ENCODE data around the gene OR9Q1.

OR9Q1 gene

DNA sequence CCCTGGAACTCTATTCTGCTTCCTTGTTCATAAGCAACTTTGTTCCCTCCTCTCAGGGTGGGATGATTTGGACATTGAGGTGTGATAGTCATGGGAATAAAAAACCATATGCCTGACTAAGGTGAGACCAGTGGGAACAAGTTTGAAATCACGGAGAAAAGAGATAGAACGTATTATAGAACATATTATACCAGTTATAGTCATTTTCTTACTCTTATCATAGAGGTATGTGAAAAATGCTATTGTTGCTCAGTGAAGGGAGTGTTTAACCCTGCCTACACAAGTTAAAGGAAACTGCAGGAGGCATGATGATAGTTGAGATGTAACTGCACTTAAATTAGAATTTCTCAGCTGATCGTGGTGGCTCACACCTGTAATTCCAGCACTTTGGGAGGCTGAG, 22.6 kb downstream of the OR9Q1 start:
- H3K79me2 ChIP-seq (ENCODE audit: insufficient read depth, low read length) = no peaks in the 10 kb centered on the region
- no peaks in the 10 kb centered on the region for H3K9me2 ChIP-seq (replicated peaks; ENCODE audit: low read depth, low read length)
- H3K9me3 ChIP-seq (ENCODE audit: insufficient read depth, low read depth, low read length) = no peaks in the 10 kb centered on the region
- no peak overlapping the region for H2AFZ ChIP-seq (ENCODE audit: low read length)
- H3K27me3 ChIP-seq (ENCODE audit: insufficient read depth, low read length, poor library complexity, severe bottlenecking) = no peaks in the 10 kb centered on the region
- no peak overlapping the region for H3K9ac ChIP-seq (ENCODE audit: low read depth, low read length, poor library complexity, severe bottlenecking)
- H3K4me2 ChIP-seq (ENCODE audit: low read depth, low read length, poor library complexity, severe bottlenecking) = no peak overlapping the region
- H4K20me1 ChIP-seq (ENCODE audit: insufficient read depth, low read length, poor library complexity, severe bottlenecking) = no peaks in the 10 kb centered on the region
- TF ChIP-seq EZH2phosphoT487 (IDR thresholded peaks at IDR 0.05; ENCODE audit: borderline replicate concordance) = no peak
- TF ChIP-seq, protein P1, sequence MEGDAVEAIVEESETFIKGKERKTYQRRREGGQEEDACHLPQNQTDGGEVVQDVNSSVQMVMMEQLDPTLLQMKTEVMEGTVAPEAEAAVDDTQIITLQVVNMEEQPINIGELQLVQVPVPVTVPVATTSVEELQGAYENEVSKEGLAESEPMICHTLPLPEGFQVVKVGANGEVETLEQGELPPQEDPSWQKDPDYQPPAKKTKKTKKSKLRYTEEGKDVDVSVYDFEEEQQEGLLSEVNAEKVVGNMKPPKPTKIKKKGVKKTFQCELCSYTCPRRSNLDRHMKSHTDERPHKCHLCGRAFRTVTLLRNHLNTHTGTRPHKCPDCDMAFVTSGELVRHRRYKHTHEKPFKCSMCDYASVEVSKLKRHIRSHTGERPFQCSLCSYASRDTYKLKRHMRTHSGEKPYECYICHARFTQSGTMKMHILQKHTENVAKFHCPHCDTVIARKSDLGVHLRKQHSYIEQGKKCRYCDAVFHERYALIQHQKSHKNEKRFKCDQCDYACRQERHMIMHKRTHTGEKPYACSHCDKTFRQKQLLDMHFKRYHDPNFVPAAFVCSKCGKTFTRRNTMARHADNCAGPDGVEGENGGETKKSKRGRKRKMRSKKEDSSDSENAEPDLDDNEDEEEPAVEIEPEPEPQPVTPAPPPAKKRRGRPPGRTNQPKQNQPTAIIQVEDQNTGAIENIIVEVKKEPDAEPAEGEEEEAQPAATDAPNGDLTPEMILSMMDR (conservative IDR thresholded peaks at IDR 0.05; ENCODE audit: low read length) = no peak
- no peaks in the 10 kb centered on the region for H3K4me1 ChIP-seq (ENCODE audit: insufficient read depth, low read length, poor library complexity, severe bottlenecking)
- H3K4me3 ChIP-seq (ENCODE audit: low read length, poor library complexity, severe bottlenecking) = no peak overlapping the region
- H3F3A ChIP-seq (ENCODE audit: low read depth) = no peaks in the 10 kb centered on the region
- H3K36me3 ChIP-seq (ENCODE audit: insufficient read depth, low read length) = no peaks in the 10 kb centered on the region

DNA sequence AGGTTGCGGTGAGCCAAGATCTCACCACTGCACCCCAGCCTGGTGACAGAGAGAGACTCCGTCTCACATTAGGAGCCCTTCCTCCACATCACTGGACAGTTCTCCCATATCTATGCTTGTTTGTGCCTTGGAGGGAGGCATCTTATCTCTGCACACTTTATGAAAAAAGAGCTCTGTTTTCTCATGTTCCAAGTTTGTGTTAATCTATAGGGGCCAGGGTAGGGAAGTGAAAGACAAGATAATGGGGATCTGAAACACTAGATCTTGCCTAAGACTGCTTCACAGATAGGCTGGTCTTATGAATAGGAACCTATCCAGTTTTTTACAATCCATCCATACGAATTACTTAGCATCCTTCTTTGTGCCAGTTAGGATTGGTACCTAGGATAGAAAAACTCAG, 24.1 kb downstream of the OR9Q1 start:
- Histone ChIP-seq H3K36me3 (ENCODE audit: insufficient read depth, low read length) (no peaks in the 10 kb centered on the region), H3K4me1 (ENCODE audit: insufficient read depth, low read length, poor library complexity, severe bottlenecking) (no peaks in the 10 kb centered on the region), H3K79me2 (ENCODE audit: insufficient read depth, low read length) (no peaks in the 10 kb centered on the region), H3K27me3 (ENCODE audit: insufficient read depth, low read length, poor library complexity, severe bottlenecking) (no peaks in the 10 kb centered on the region), H3K9me3 (ENCODE audit: insufficient read depth, low read depth, low read length) (no peaks in the 10 kb centered on the region), H3K9me2 (replicated peaks; ENCODE audit: low read depth, low read length) (no peaks in the 10 kb centered on the region), H3K4me3 (ENCODE audit: low read length, poor library complexity, severe bottlenecking) (no peak overlapping the region), H4K20me1 (ENCODE audit: insufficient read depth, low read length, poor library complexity, severe bottlenecking) (no peaks in the 10 kb centered on the region), H3K4me2 (ENCODE audit: low read depth, low read length, poor library complexity, severe bottlenecking) (no peak overlapping the region), H3F3A (ENCODE audit: low read depth) (no peaks in the 10 kb centered on the region), H3K9ac (ENCODE audit: low read depth, low read length, poor library complexity, severe bottlenecking) (no peak overlapping the region), H2AFZ (ENCODE audit: low read length) (no peak overlapping the region)
- no peak for TF ChIP-seq EZH2phosphoT487 (IDR thresholded peaks at IDR 0.05; ENCODE audit: borderline replicate concordance)
- TF ChIP-seq, protein P1 (conservative IDR thresholded peaks at IDR 0.05; ENCODE audit: low read length) = no peak

DNA sequence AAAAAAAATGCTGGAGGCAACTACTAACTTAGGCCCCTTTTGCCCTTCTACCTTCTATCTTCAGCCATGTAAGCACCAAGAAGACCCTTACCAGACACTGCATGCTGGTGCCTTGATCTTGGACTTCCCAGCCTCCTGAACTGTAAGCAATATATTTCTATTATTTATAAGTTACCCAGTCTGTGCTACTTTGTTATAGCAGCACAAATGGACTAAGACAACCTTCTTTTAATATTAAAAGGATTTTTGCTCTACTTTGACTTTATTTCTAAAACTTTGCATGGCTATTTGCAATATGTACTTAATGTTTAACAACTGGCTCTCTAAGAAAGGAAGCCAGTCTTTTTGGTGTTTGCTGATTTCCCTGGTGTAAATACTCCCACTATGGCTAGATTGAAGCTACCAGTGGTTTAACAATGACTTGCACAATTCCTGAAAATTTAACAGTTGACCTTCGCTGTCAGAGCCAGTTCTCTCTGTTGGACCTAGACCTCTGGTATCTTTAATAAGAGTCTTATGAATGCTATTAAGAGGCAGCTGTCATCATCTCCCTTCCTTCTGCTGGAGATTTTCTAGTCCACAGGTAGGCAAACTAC, 32.2 kb downstream of the OR9Q1 start:
- Histone ChIP-seq H3K4me1 (ENCODE audit: insufficient read depth, low read length, poor library complexity, severe bottlenecking) (no peaks in the 10 kb centered on the region), H3K9me2 (replicated peaks; ENCODE audit: low read depth, low read length) (no peaks in the 10 kb centered on the region), H3K4me3 (ENCODE audit: low read length, poor library complexity, severe bottlenecking) (no peak overlapping the region), H3K27me3 (ENCODE audit: insufficient read depth, low read length, poor library complexity, severe bottlenecking) (no peaks in the 10 kb centered on the region), H3K4me2 (ENCODE audit: low read depth, low read length, poor library complexity, severe bottlenecking) (no peak overlapping the region), H2AFZ (ENCODE audit: low read length) (no peak overlapping the region), H3K36me3 (ENCODE audit: insufficient read depth, low read length) (no peaks in the 10 kb centered on the region), H3F3A (ENCODE audit: low read depth) (no peaks in the 10 kb centered on the region), H3K79me2 (ENCODE audit: insufficient read depth, low read length) (no peaks in the 10 kb centered on the region), H3K9me3 (ENCODE audit: insufficient read depth, low read depth, low read length) (no peaks in the 10 kb centered on the region), H4K20me1 (ENCODE audit: insufficient read depth, low read length, poor library complexity, severe bottlenecking) (no peaks in the 10 kb centered on the region), H3K9ac (ENCODE audit: low read depth, low read length, poor library complexity, severe bottlenecking) (no peak overlapping the region)
- TF ChIP-seq EZH2phosphoT487 (IDR thresholded peaks at IDR 0.05; ENCODE audit: borderline replicate concordance) = no peak
- TF ChIP-seq, protein P1 (conservative IDR thresholded peaks at IDR 0.05; ENCODE audit: low read length) = no peak

Measured in Loucy (cell line).